HG02623 (cell line): Measurements from ENCODE around the gene TNC.
A peak's percentile ranks its signal among the peaks of the same experiment; 100 is the strongest.

Experiments used
- ATAC-seq: cut with Tn5 transposase; IDR thresholded peaks from one replicate; pipeline ENCODE4 v1.9.1; 2021; ENCODE audit warnings: moderate library complexity; ENCODE audit not compliant: unreplicated experiment

TNC gene

GRCh38 chr9:115015018-115015635 is 102.8 kb downstream of the TNC start:
- ATAC-seq: no peak

GRCh38 chr9:115014438-115014837 is 103.5 kb downstream of the TNC start:
- ATAC-seq: no peak

- peak; percentile 75 for ATAC-seq
These were observed 104.0 kb downstream of the TNC start for GRCh38 chr9:115013998-115014397.

- ATAC-seq: no peak
These were observed 105.5 kb downstream of the TNC start for GRCh38 chr9:115012486-115012885.

GRCh38 chr9:115010874-115011273 is 107.1 kb downstream of the TNC start:
- no peak for ATAC-seq

- ATAC-seq: no peak
These were observed 109.3 kb downstream of the TNC start for GRCh38 chr9:115008536-115009270.

GRCh38 chr9:115006660-115007059 is 111.3 kb downstream of the TNC start:
- no peak for ATAC-seq

- ATAC-seq: no peak
These were observed 112.6 kb downstream of the TNC start for GRCh38 chr9:115005322-115005721.

GRCh38 chr9:115004545-115004944 is 113.4 kb downstream of the TNC start:
- no peak for ATAC-seq

- no peak for ATAC-seq
These were observed 115.4 kb downstream of the TNC start for GRCh38 chr9:115002371-115003120.

GRCh38 chr9:115000217-115000639 is 117.7 kb downstream of the TNC start:
- ATAC-seq: peak; percentile 50

- no peak for ATAC-seq
These were observed 119.6 kb downstream of the TNC start for GRCh38 chr9:114998326-114998725.

GRCh38 chr9:114995681-114996221 is 122.2 kb downstream of the TNC start:
- ATAC-seq: no peak

GRCh38 chr9:114994768-114995167 is 123.2 kb downstream of the TNC start:
- ATAC-seq: no peak

- no peak for ATAC-seq
These were observed 126.1 kb downstream of the TNC start for GRCh38 chr9:114991861-114992260.

GRCh38 chr9:114990901-114991300 is 127.1 kb downstream of the TNC start:
- ATAC-seq: no peak

- peak; percentile 51 for ATAC-seq
These were observed 128.2 kb downstream of the TNC start for GRCh38 chr9:114989600-114990410.

- ATAC-seq: peak; percentile 42
These were observed 128.9 kb downstream of the TNC start for GRCh38 chr9:114988962-114989599.

GRCh38 chr9:114987116-114987515 is 130.8 kb downstream of the TNC start:
- no peak for ATAC-seq

- ATAC-seq: no peak
These were observed 131.9 kb downstream of the TNC start for GRCh38 chr9:114985959-114986501.
